COLO668 (cell line): ENCODE measurements around the gene FIBCD1.

Experiments
- DNase-seq: peaks from one replicate; lab custom pipeline; 2025; ENCODE audit not compliant: unreplicated experiment; lab: John Stamatoyannopoulos, UW

FIBCD1 gene, protein sequence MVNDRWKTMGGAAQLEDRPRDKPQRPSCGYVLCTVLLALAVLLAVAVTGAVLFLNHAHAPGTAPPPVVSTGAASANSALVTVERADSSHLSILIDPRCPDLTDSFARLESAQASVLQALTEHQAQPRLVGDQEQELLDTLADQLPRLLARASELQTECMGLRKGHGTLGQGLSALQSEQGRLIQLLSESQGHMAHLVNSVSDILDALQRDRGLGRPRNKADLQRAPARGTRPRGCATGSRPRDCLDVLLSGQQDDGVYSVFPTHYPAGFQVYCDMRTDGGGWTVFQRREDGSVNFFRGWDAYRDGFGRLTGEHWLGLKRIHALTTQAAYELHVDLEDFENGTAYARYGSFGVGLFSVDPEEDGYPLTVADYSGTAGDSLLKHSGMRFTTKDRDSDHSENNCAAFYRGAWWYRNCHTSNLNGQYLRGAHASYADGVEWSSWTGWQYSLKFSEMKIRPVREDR

GRCh38 chr9:130938652-130939404 is at the start of gene FIBCD1:
Gene FIBCD1 (minus strand): TSS chr9:130939247. CDS start chr9:130938607, 640 bp downstream.
- DNase-seq: peak; percentile 57

DNA sequence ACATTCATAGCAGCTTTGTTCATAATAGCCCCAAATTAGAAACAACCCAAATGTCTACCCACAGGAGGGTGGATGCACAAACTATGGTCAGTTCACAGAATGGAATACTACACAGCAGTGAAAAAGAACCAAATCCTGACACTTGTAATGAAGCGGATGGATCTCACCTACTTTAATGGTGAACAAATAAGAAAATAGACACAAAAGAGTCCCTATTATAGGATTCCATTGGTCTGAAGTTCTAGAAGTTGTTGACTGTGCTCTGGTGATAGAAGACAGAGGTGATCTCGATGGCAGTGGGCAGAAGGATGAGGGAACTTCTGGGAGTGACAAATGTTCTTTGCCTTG is 49.3 kb upstream of the FIBCD1 start:
- no peak for DNase-seq

GRCh38 chr9:130987738-130988399 is 48.8 kb upstream of the FIBCD1 start:
- no peak for DNase-seq

DNA sequence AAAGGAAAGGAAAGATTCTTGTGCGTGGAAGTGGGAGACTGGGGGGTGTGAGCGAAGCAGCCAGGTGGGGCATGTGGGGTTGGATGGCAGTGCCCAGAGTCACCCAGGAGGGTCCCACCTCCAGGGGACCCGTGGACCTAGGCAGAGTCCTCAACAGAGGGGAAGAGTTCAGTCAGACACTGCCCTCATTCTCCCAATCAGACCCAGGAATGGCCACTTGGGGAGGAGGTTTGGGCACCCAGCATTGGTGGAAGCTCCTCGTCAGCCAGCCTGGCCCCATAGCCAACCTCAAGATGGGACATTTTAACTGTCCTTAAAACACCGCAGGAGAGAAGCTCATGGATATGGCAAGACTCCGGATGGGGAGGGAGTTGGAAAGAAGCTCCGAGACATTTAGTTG is 48.0 kb upstream of the FIBCD1 start:
- DNase-seq: no peak

GRCh38 chr9:130986356-130986965 is 47.4 kb upstream of the FIBCD1 start:
- no peak for DNase-seq

DNA sequence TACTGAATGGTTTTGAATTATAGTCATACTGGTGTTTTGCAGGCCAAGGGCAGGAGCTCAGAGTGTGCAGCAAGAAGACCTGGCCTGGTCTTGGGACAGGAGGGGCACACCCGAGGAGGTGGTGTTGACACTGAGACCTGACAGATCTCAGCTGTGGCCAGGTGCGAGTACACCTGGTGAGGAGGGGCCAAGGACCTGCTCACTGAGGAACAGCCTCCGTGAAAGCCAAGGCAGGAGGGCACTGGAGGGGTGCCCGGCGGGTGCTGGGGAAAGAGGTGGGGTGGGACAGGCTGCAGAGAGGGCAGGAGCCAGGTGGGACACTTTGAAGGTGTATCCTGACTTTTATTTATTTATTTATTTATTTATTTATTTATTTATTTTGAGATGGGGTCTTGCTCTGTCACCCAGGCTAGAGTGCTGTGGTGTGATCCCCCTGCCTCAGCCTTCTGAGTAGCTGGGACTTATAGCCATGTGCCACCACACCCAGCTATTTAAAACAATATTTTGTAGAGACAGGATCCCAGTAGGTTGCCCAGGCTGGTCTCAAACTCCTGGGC is 46.6 kb upstream of the FIBCD1 start:
- DNase-seq: no peak

- no peak for DNase-seq
These were observed 46.0 kb upstream of the FIBCD1 start for GRCh38 chr9:130985029-130985428.

DNA sequence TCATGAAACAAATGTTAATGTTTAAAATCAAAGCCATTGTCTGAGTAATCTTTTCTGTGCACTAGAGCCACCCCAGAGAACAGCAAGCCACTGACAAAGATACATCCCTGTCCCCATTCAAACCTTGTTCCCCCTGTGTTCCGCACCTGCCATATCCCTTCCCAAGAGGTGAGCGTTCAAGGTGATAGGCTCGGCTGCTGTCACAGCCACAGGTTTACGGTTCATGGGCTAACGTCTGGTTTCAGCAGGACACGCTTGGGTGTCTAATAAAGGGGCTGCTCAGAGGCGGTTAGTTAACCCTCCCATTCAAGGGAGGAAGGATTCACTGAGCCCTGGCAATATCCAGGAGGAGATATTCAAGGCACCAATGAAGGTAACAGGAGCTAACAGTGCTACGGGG is 45.5 kb upstream of the FIBCD1 start:
- DNase-seq: no peak

DNA sequence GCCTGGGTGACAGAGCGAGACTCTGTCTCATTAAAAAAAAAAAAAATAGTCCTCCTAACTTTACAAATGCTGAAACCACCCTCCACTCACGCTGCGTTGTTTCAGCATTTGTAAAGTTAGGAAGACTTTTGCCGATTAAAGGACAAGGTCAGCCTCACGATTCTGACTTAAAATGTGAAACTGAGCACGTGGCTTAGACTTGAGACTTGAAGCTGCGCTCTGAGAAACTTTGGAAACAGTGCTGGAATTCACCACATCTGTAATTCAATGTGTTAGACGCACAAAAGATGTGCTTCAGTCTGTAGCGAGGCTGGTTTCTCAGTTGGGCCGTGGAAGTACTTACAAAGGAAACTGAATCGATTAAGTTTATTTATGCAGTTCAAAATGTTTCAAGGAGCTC is 44.9 kb upstream of the FIBCD1 start:
- DNase-seq: no peak

- no peak for DNase-seq
These were observed 44.3 kb upstream of the FIBCD1 start for GRCh38 chr9:130983359-130983670.

DNA sequence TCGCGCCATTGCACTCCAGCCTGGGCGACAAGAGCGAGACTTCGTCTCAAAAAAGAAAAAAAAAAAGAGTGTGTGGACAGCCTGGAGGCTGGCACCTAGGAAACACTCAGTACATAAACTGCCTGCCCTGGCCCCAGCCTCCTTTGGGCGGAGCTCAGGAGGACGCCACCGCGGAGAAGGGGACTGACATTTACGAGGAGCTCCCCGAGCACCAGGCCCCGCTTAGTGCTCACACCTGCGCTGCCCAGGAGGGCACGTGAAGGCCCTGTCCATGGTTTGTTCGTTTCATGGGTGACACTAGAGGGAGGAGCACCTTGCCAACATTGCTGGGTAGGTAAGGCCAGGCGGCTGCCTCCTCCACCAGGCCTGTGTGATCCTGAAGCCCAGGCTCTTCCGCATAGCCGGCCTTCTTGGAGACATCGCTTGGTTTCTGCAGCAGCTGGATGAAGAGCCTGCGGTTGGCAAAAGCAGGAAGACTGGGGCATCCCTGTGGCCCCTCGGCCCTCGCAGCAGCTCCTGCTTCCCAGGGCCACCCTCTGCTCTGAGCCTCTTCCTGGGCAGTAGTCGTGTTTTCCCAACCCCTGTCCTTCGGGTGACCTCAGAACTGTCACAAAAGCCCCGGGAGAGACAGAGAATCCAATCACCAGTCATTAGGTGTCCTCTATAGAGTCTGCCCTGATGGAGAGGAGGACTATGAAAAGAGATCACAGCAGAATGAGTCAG is 43.8 kb upstream of the FIBCD1 start:
- DNase-seq: peak; percentile 36

DNA sequence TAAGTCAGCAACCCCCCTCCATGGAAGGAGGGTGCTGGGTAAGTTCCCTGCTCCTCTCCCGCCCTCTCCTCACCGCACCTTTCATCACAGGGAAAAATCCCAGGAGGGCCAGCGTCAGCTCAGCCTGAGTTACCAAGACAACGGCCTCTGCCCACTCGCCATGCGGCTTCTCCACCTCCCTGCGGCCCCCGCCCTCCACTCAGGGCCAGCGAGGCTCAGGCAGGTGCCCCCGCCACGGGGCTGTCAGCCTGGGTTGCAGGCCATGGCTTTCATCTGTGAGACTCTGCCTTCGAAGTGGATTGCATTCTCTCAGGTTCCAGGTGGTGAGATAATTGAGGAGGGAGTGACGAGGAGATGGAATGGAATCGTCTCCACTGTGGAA is 42.7 kb upstream of the FIBCD1 start:
- DNase-seq: no peak

GRCh38 chr9:130981002-130981755 is 42.1 kb upstream of the FIBCD1 start:
- DNase-seq: no peak

GRCh38 chr9:130980526-130980925 is 41.5 kb upstream of the FIBCD1 start:
- no peak for DNase-seq

DNA sequence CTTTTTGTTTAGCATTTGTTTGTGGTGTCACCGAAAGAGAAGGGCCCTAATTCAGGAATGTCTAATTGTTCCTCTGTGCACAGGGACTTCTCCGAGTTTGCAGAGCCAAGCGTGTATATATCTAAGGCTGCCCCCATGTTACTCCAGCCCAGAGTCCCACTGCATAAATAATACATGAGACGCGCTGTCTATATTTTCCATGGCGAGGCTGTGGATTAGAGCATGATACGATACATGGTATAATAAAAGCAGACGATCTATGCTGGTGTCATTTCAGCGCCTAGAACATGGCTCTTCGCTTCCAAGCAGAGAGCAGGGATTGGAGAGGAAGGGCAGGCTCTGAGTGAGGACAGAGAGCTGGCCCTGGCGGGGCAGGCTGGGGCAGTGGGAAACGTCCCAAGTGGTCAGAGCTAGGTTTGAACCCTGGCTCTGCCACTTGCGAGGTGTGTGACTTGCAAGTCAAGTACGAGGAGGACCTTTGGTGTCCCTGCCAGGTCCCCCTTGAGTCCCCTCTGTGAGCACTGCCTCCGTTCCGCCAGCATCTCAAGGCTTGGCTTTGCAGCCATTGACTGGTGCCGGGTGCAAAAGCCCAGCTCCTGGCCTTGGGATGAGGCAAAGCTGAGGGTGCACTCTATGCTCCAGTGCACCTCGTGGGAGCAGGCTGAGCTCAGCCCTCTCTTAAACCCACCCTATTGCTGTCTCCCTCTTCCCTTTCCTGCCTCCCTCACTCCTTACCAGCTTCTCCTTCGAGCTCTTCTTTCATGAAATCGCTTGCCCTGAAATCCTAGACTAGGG is 40.7 kb upstream of the FIBCD1 start:
- no peak for DNase-seq

GRCh38 chr9:130977811-130978221 is 38.8 kb upstream of the FIBCD1 start:
- no peak for DNase-seq

DNA sequence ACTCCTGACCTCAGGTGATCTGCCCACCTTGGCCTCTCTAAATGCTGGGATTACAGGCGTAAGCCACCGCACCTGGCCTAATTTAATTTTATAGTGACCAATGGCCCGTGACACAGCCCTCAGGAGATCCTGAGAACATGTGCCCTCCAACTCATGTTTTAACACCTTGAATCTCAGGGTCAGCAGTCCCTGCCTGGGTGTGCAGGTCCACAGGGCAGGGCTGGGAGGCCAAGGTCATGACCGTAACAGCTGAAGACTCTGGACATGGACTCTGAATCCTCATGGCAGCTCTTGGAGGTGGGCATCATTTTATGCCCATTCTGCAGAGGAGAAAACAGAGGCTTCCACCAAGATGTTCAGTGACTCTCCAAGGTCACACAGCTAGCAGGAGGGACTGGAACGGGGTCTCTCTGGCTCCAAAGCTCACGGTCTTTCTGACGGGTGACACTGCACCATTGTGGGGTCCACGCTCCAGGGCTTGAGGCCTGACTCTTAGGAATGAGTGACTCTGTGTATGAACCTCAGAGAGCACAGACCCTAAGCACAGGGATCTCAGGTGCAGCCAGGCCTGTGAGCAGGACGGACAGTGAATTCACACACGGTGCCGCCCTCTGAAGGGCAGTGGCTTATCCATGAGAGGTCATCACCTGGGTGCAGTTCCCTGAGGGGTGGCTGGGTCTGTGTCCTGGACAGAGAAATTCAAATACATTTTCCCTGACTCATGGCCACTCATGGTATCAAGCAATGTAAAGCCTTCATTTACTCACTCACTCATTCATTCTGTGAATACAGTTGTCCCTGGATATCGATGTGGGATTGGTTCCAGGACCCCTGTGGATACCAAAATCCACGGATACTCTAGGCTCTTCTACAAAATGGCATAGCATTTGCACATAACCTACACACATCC is 37.1 kb upstream of the FIBCD1 start:
- no peak for DNase-seq

GRCh38 chr9:130975156-130975555 is 36.1 kb upstream of the FIBCD1 start:
- no peak for DNase-seq
